A673 (cell line): Measurements from ENCODE around the gene PARVA.

ENCODE experiments used
- EZH2 ChIP-seq: fragments of 200-600 bp; sonication (generic); IDR thresholded peaks from 2 replicates; pipeline ENCODE4 v1.6.1; 2017; ENCODE audit warnings: borderline replicate concordance, low read depth, mild to moderate bottlenecking, mixed read lengths, antibody characterized with exemption, low read length; ENCODE audit not compliant: poor library complexity, severe bottlenecking
- TF ChIP-seq, protein P1 (sequence below): fragments of 300-800, 200-600 bp; sonication (generic); conservative IDR thresholded peaks from 2 replicates; pipeline ENCODE4 v1.5.1; 2017; ENCODE audit warnings: low read depth, mild to moderate bottlenecking, antibody characterized with exemption, low read length, moderate library complexity, mixed read lengths

DNA sequence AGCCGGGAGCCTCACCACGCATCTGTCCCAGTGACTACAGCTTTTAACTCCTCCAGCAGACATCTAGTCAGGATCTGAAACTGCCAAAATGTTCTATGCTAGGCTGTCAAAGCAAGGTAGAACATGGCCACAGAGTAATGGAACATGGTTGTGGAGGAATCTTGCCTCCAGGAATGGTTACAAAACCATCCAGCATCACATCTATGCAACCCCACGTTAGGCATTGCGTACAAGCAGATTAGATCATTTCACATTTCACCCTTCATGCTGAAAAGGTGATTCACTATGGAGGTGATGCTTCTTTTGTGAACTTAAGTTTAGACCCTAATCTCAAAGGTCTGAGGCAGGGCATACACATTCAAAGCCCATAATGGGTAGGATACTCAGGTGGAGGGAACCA, 103.0 kb downstream of the PARVA start:
- TF ChIP-seq, protein P1, sequence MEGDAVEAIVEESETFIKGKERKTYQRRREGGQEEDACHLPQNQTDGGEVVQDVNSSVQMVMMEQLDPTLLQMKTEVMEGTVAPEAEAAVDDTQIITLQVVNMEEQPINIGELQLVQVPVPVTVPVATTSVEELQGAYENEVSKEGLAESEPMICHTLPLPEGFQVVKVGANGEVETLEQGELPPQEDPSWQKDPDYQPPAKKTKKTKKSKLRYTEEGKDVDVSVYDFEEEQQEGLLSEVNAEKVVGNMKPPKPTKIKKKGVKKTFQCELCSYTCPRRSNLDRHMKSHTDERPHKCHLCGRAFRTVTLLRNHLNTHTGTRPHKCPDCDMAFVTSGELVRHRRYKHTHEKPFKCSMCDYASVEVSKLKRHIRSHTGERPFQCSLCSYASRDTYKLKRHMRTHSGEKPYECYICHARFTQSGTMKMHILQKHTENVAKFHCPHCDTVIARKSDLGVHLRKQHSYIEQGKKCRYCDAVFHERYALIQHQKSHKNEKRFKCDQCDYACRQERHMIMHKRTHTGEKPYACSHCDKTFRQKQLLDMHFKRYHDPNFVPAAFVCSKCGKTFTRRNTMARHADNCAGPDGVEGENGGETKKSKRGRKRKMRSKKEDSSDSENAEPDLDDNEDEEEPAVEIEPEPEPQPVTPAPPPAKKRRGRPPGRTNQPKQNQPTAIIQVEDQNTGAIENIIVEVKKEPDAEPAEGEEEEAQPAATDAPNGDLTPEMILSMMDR: no peak
- TF ChIP-seq EZH2: no peak
